Stimulated activated naive CD8-positive, alpha-beta T cell treated with anti-CD3 and anti-CD28 coated beads, Interleukin-15, amount 100 ng/mL, for 72 hours (primary cell): Measurements from ENCODE around the gene VAV2.
"Not testable (repeated sequence)": the region's sequence is repeated elsewhere in the genome, so short reads cannot be mapped to it uniquely, and the experiment has no call there.

Experiments used
- ATAC-seq: fragments of 150-1000 bp; cut with Tn5 transposase; 2 replicates; pipeline ENCODE4 v1.10.0; 2021; ENCODE audit warnings: mild to moderate bottlenecking, moderate library complexity
- DNase-seq, 2 donors: peaks; one replicate each; pipeline ENCODE4 v3.0.0; 2021 to 2022
- H3K27ac Mint-ChIP-seq, 2 donors: one replicate each; pipeline ENCODE4 v1.8.0; 2022; ENCODE audit warnings: mild to moderate bottlenecking in 2 of 2, mixed read lengths in 2 of 2, moderate library complexity in 2 of 2
- H3K27me3 Mint-ChIP-seq: one replicate; pipeline ENCODE4 v1.8.0; 2022; ENCODE audit warnings: mixed read lengths
- H3K4me1 Mint-ChIP-seq: one replicate; pipeline ENCODE4 v1.8.0; 2022; ENCODE audit warnings: mild to moderate bottlenecking, mixed read lengths
- H3K4me3 Mint-ChIP-seq, 2 donors: one replicate each; pipeline ENCODE4 v1.8.0; 2022; ENCODE audit warnings: mild to moderate bottlenecking in 2 of 2, mixed read lengths in 2 of 2, moderate library complexity in 1 of 2
- H3K9me3 Mint-ChIP-seq, 2 donors: one replicate each; pipeline ENCODE4 v1.8.0; 2022; ENCODE audit warnings: mixed read lengths in 2 of 2

The VAV2 gene

DNA sequence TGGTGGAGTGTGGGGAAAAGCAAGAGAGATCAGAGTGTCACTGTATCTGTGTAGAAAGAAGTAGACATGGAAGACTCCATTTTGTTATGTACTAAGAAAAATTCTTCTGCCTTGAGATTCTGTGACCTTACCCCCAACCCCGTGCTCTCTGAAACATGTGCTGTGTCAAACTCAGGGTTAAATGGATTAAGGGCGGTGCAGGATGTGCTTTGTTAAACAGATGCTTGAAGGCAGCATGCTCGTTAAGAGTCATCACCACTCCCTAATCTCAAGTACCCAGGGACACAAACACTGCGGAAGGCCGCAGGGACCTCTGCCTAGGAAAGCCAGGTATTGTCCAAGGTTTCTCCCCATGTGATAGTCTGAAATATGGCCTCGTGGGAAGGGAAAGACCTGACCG lies 34.4 kb downstream of the VAV2 start:
- Mint-ChIP-seq H3K27ac (peak overlapping the region in 1 of 2 donors; percentile 87), H3K4me1 (peaks cover 37% of the 10 kb centered on the region)
- not testable (repeated sequence) for ATAC-seq, DNase-seq, H3K27me3 Mint-ChIP-seq, H3K4me3 Mint-ChIP-seq, H3K9me3 Mint-ChIP-seq

DNA sequence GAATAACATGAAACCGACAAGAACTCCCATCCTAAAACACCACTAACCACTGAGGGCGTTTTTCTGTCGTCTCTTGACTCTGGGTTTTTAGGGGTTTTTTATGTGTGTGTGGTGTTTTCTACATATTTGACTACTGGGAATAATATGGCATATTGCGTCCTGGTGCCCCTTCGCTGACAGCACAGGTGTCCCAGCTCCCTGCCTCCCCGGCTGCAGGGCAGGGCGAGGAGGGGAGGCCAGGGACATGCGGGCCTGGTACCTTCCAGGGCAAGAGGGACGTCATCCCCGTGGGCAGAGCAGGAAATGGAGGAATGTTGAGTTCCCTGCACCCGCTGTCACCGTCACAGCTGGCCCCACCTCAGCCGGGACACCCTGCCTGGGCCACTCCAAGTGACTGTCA lies 34.8 kb downstream of the VAV2 start:
- peak overlapping the region in 1 of 2 donors; percentile 87 for H3K27ac Mint-ChIP-seq
- H3K9me3 Mint-ChIP-seq, result no peaks in the 10 kb centered on the region
- H3K4me3 Mint-ChIP-seq, result no peak overlapping the region
- H3K4me1 Mint-ChIP-seq, result peaks cover 37% of the 10 kb centered on the region
- no peak for ATAC-seq
- no peak for DNase-seq
- no peaks in the 10 kb centered on the region for H3K27me3 Mint-ChIP-seq

GRCh38 chr9:133956520-133957076 lies 35.5 kb downstream of the VAV2 start:
- DNase-seq (no peak), ATAC-seq (no peak)
- peak overlapping the region; percentile 34 to 52 for H3K4me3 Mint-ChIP-seq
- peak overlapping the region in 1 of 2 donors; percentile 89 for H3K27ac Mint-ChIP-seq
- no peaks in the 10 kb centered on the region for H3K27me3 Mint-ChIP-seq
- peaks cover 37% of the 10 kb centered on the region for H3K4me1 Mint-ChIP-seq
- no peaks in the 10 kb centered on the region for H3K9me3 Mint-ChIP-seq

- no peaks in the 10 kb centered on the region for H3K9me3 Mint-ChIP-seq
- H3K4me1 Mint-ChIP-seq, result peaks cover 37% of the 10 kb centered on the region
- DNase-seq, result peak; percentile 24 to 25
- H3K4me3 Mint-ChIP-seq, result peak overlapping the region; percentile 70 to 84
- peak; percentile 79 for ATAC-seq
- peak overlapping the region; percentile 92 to 93 for H3K27ac Mint-ChIP-seq
- H3K27me3 Mint-ChIP-seq, result no peaks in the 10 kb centered on the region
Observed at GRCh38 chr9:133955821-133956411, 36.2 kb downstream of the VAV2 start.

DNA sequence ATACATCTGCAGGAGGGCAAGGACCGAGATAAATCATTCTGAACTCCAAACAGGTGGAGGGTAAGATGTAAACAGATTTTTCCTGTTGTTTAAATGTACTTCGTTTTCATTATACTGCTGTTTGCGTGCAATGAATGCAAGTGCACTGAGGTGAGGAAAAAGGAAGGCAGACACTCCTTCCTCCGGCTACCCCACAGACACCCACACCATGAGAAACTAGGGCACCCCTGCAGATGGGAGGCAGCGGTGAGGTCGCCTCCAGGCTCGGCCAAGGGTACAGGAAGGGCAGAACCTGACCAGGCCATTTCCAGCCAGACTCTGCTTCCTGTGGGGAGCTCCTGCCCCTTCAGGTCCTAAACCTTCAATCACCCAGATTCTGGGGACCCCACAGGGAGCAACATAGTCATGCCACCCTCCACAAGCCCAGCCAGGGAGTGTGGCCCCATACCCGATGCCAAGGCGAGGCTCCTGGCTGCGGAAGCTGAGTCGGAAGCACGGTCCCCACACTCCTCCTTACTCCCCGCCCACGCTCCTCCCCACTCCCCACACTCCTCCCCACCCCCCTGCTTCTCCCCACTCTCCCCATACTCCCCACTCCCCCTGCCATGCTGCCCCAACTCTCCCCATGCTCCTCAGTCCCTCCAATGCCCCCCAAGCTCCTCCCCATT lies 37.1 kb downstream of the VAV2 start:
- ATAC-seq (peak; percentile 48), DNase-seq (no peak)
- Mint-ChIP-seq H3K27ac (no peak overlapping the region), H3K27me3 (no peaks in the 10 kb centered on the region), H3K4me1 (peaks cover 37% of the 10 kb centered on the region), H3K9me3 (no peaks in the 10 kb centered on the region), H3K4me3 (peak overlapping the region; percentile 19 to 49)

GRCh38 chr9:133953976-133954709 lies 38.0 kb downstream of the VAV2 start:
- Mint-ChIP-seq H3K4me3 (peak overlapping the region in 1 of 2 donors; percentile 49), H3K4me1 (peaks cover 37% of the 10 kb centered on the region), H3K9me3 (no peaks in the 10 kb centered on the region), H3K27ac (no peak overlapping the region), H3K27me3 (no peaks in the 10 kb centered on the region)
- ATAC-seq, result no peak
- no peak for DNase-seq

DNA sequence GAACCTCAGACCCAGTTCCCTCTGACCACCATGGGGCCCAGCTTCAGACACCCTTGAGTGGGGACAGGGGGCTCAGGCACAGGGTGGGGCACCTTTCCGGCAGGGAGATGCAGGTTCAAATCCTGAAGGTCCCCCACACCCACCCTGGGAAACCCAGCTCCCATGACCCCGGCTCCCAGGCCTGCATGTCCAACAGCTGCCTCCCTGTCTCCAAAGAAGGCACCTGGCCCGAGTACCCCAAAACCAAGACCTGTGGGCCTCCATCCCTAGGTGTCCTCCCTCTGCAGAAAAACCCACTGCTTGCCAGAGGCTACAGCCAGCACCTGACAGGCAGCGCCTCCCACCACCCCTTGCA lies 38.5 kb downstream of the VAV2 start:
- H3K9me3 Mint-ChIP-seq, result no peaks in the 10 kb centered on the region
- H3K27ac Mint-ChIP-seq, result no peak overlapping the region
- no peak overlapping the region for H3K4me3 Mint-ChIP-seq
- DNase-seq (no peak), ATAC-seq (no peak)
- no peaks in the 10 kb centered on the region for H3K27me3 Mint-ChIP-seq
- H3K4me1 Mint-ChIP-seq, result peaks cover 37% of the 10 kb centered on the region

DNA sequence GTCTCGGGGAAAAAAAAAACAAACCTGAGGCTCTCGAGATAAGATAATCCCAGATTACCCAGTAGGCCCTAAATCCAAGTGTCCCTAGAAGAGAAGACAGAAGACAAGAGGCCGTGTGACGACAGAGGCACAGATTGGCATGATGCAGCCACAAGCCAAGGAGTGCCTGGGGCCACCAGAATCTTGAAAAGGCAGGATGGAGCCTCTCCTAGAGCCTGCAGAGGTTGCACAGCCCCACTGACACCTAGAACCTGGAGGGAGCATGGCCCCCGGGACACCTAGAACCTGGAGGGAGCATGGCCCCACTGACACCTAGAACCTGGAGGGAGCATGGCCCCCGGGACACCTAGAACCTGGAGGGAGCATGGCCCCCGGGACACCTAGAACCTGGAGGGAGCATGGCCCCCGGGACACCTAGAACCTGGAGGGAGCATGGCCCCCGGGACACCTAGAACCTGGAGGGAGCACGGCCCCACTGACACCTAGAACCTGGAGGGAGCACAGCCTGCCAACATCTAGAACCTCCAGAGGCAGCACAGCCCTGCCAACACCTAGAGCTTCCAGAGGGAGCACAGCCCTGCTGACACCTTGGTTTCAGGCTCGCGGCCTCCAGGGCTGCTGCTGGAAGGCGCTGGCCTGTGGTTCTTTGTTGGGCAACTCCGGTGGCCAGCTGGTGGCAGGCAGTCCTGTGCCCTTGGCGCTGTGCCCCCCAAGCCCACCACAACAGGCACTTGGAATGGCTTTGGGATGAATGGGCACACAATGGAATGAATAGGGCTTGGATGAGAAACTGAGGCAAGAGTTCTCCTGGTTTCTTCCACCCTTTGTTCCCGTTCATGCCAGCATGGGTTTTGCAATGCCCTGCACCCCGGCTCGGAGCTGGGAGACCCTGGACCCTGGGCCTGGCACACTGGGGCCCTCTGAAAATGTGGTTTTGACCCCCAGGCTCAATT lies 39.2 kb downstream of the VAV2 start:
- Mint-ChIP-seq H3K27ac (no peak overlapping the region), H3K27me3 (no peaks in the 10 kb centered on the region), H3K4me3 (no peak overlapping the region), H3K9me3 (no peaks in the 10 kb centered on the region), H3K4me1 (peaks cover 37% of the 10 kb centered on the region)
- DNase-seq, result no peak
- ATAC-seq, result no peak

DNA sequence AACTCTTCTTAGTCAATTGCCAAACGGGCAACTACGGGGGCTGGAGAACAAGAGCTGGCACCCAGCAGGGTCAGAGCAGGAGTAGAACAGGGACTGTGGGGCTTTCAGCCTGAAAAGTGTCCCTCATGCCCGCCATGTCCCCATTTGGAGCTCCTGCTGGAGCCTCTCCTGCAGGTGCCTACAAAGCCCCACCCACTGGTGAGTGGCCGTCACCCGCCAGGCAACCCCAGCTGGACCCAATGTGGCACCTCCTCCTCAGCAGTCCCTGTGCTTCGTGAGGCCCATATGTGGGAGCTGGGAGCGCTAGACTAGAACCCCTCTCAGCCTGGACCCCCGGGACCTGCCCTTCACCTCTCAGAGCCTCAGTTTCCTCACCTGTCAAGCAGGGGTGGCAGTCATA lies 40.9 kb downstream of the VAV2 start:
- Mint-ChIP-seq H3K4me1 (peaks cover 23% of the 10 kb centered on the region), H3K4me3 (no peak overlapping the region), H3K27me3 (no peaks in the 10 kb centered on the region), H3K9me3 (no peaks in the 10 kb centered on the region), H3K27ac (peak overlapping the region in 1 of 2 donors; percentile 15)
- DNase-seq (no peak), ATAC-seq (no peak)

- no peak overlapping the region for H3K27ac Mint-ChIP-seq
- peaks cover 17% of the 10 kb centered on the region for H3K4me1 Mint-ChIP-seq
- ATAC-seq, result no peak
- no peaks in the 10 kb centered on the region for H3K9me3 Mint-ChIP-seq
- DNase-seq, result no peak
- no peak overlapping the region for H3K4me3 Mint-ChIP-seq
- H3K27me3 Mint-ChIP-seq, result no peaks in the 10 kb centered on the region
Observed at GRCh38 chr9:133950629-133951111, 41.5 kb downstream of the VAV2 start.

GRCh38 chr9:133950192-133950591 lies 41.9 kb downstream of the VAV2 start:
- Mint-ChIP-seq H3K27ac (no peak overlapping the region), H3K27me3 (no peaks in the 10 kb centered on the region), H3K9me3 (no peaks in the 10 kb centered on the region), H3K4me3 (no peak overlapping the region), H3K4me1 (peaks cover 15% of the 10 kb centered on the region)
- ATAC-seq (no peak), DNase-seq (no peak)

GRCh38 chr9:133949486-133950061 lies 42.5 kb downstream of the VAV2 start:
- H3K4me1 Mint-ChIP-seq, result peaks cover 9% of the 10 kb centered on the region
- H3K27me3 Mint-ChIP-seq, result no peaks in the 10 kb centered on the region
- H3K9me3 Mint-ChIP-seq, result no peaks in the 10 kb centered on the region
- no peak for ATAC-seq
- H3K27ac Mint-ChIP-seq, result no peak overlapping the region
- DNase-seq, result no peak
- no peak overlapping the region for H3K4me3 Mint-ChIP-seq

- H3K4me3 Mint-ChIP-seq, result no peak overlapping the region
- ATAC-seq, result no peak
- no peak overlapping the region for H3K27ac Mint-ChIP-seq
- H3K27me3 Mint-ChIP-seq, result no peaks in the 10 kb centered on the region
- DNase-seq, result no peak
- H3K9me3 Mint-ChIP-seq, result no peaks in the 10 kb centered on the region
- H3K4me1 Mint-ChIP-seq, result peaks cover 2% of the 10 kb centered on the region
Observed at GRCh38 chr9:133948561-133949485, 43.3 kb downstream of the VAV2 start.

DNA sequence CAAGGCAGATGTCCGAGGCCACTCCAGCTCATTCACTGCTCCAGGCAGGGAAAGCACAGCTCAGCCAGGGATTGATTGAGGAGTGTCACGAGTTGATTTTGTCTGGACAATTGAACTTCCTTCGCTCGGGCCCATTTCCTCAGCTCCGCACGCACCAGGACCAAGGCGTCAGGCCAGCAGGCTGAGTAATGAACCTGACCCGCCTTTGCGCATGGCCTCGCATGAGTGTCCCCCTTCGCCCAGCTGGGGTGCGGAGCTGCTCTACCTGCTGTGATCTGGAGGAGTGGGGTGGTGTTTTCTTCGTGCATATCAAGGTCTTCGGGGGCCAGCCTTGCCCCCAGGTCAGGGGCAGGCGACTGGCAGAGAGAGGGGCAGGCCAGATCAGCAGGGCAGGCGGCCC lies 44.0 kb downstream of the VAV2 start:
- Mint-ChIP-seq H3K27ac (no peak overlapping the region), H3K27me3 (no peaks in the 10 kb centered on the region), H3K4me3 (no peak overlapping the region), H3K4me1 (no peaks in the 10 kb centered on the region), H3K9me3 (no peaks in the 10 kb centered on the region)
- DNase-seq, result no peak
- ATAC-seq, result no peak
